ENCODE measurements around the gene PPM1N.

PPM1N gene

DNA sequence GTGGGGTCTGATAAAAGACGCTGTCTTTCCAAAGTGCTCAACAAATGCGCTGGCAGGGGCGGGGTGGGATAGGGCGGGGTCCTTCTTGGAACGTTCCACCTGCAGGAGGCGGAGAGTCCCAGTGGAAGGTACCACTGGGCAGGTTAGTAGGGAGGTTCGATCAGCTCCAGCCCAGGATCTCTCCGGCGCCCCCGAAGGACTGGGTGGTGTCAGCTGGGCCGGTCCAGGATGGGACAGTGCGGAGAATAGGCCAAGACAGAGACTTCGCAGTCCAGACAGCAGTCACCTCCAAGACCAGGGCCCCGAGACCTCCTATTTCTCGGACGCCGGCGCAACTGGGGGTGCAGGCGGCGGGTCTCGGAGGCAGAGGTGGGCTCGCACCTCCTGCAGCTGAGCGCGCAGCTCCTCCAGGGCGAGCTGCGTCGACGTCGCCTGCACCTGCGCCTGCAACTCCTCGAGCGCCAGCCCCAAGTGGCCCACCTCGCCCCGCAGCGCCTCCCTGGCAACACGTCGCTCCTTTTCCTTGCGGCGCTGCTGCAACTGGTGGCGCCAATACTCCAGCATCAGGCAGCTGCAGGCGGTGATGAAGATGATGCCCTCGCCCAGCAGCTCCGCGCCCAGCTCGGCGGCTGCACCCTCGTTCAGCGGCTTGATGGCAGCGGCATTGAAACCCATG lies 30.6 kb downstream of the PPM1N start:
- no peaks in the 10 kb centered on the region for H3K9me3 Mint-ChIP-seq
- peak; percentile 39 for ATAC-seq (ENCODE audit: low read depth)
- no peak for DNase-seq (ENCODE audit: low spot score in 2 of 2)
- no peaks in the 10 kb centered on the region for H3K27me3 Mint-ChIP-seq
- peaks cover 12% of the 10 kb centered on the region for H3K36me3 Mint-ChIP-seq
- H3K4me1 Mint-ChIP-seq = peaks cover 12% of the 10 kb centered on the region
- H3K27ac Mint-ChIP-seq = peak overlapping the region; percentile 45
- H3K4me3 Mint-ChIP-seq = peak overlapping the region; percentile 66

DNA sequence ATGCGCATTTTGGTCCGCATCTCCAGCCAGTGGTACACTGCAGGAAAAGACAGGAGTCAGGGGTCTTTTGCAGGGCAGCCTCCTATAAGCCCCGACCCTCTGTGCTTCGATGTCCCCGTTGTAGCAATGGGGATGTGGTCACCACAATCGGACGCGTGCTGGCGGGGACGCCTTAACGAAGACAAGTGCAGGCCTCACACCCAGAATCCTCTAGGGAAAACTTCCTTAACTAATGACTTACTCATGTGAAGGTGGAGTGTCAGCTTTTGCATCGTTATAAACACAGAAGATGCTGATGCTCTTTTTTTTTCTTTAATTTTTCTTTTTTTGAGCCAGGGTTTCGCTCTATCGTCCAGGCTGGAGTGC lies 31.2 kb downstream of the PPM1N start:
- ATAC-seq (ENCODE audit: low read depth) (no peak), DNase-seq (ENCODE audit: low spot score in 2 of 2) (no peak)
- Mint-ChIP-seq H3K27me3 (no peaks in the 10 kb centered on the region), H3K27ac (no peak overlapping the region), H3K9me3 (no peaks in the 10 kb centered on the region), H3K4me1 (peaks cover 10% of the 10 kb centered on the region), H3K4me3 (peak overlapping the region; percentile 66), H3K36me3 (peaks cover 11% of the 10 kb centered on the region)

DNA sequence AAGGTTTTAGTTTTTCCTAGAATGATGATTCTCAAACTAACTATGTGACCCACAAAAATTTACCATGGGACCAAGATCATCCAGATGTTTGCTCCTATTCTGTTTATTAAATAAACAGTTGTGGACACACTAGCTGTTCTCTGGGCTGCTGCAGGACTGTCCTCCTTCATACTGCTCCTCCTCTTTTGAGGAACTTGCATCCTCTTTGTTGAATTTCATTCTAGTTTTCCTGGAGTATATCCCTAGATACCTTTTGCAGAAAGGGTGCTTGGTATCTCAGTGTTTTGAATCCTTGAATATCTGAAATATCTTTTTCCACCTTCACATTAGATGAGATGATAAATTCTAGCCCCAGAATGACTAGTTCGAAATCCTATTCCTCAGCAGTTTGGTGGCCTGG lies 33.1 kb downstream of the PPM1N start:
- ATAC-seq (ENCODE audit: low read depth) (no peak), DNase-seq (ENCODE audit: low spot score in 2 of 2) (no peak)
- peaks cover 10% of the 10 kb centered on the region for H3K36me3 Mint-ChIP-seq
- no peaks in the 10 kb centered on the region for H3K9me3 Mint-ChIP-seq
- no peaks in the 10 kb centered on the region for H3K27me3 Mint-ChIP-seq
- H3K4me3 Mint-ChIP-seq = no peak overlapping the region
- H3K27ac Mint-ChIP-seq = no peak overlapping the region
- peaks cover 10% of the 10 kb centered on the region for H3K4me1 Mint-ChIP-seq

GRCh38 chr19:45539459-45539858 lies 41.2 kb downstream of the PPM1N start:
- Mint-ChIP-seq H3K9me3 (peaks cover 2% of the 10 kb centered on the region), H3K4me3 (no peak overlapping the region), H3K4me1 (peaks cover 9% of the 10 kb centered on the region), H3K27ac (no peak overlapping the region), H3K36me3 (no peaks in the 10 kb centered on the region), H3K27me3 (no peaks in the 10 kb centered on the region)
- ATAC-seq (ENCODE audit: low read depth) = no peak
- DNase-seq (ENCODE audit: low spot score in 2 of 2) = no peak

GRCh38 chr19:45542234-45542668 lies 44.0 kb downstream of the PPM1N start:
- H3K4me3 Mint-ChIP-seq = no peak overlapping the region
- ATAC-seq (ENCODE audit: low read depth) (no peak), DNase-seq (ENCODE audit: low spot score in 2 of 2) (no peak)
- H3K9me3 Mint-ChIP-seq = peaks cover 2% of the 10 kb centered on the region
- no peaks in the 10 kb centered on the region for H3K27me3 Mint-ChIP-seq
- H3K36me3 Mint-ChIP-seq = no peaks in the 10 kb centered on the region
- peaks cover 11% of the 10 kb centered on the region for H3K4me1 Mint-ChIP-seq
- no peak overlapping the region for H3K27ac Mint-ChIP-seq

DNA sequence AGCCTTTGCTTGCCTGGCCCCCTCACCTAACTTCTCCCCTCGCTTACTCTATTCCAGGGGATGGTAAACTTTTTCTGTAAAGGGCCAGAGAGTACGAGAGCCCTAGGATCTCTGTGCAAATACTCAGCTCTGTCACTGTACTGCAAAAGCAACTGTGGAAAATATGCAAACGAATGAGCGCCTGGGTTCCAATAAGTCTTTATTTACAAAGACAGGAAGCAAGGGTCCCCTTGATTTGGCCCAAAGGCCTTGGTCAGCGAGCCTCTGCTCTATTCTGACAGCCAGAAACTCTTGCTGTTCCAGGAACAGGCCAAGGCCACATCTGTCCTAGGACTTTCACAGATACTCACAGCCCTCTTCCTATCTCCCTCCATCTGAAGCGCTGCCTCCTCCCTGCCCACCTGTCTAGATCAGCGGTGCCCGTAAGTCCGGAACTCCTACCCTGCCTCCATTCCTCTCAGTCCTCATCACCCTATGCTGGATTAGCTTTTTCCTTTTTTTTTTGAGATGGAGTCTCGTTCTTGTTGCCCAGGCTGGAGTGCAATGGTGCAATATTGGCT lies 49.0 kb downstream of the PPM1N start:
- Mint-ChIP-seq H3K36me3 (peaks cover 5% of the 10 kb centered on the region), H3K4me3 (no peak overlapping the region), H3K27ac (no peak overlapping the region), H3K4me1 (peaks cover 26% of the 10 kb centered on the region), H3K9me3 (no peaks in the 10 kb centered on the region), H3K27me3 (no peaks in the 10 kb centered on the region)
- DNase-seq (ENCODE audit: low spot score in 2 of 2) = no peak
- no peak for ATAC-seq (ENCODE audit: low read depth)

GRCh38 chr19:45547965-45548609 lies 49.8 kb downstream of the PPM1N start:
- no peak for ATAC-seq (ENCODE audit: low read depth)
- Mint-ChIP-seq H3K4me3 (no peak overlapping the region), H3K9me3 (no peaks in the 10 kb centered on the region), H3K27ac (no peak overlapping the region), H3K27me3 (no peaks in the 10 kb centered on the region), H3K4me1 (peaks cover 26% of the 10 kb centered on the region), H3K36me3 (peaks cover 9% of the 10 kb centered on the region)
- DNase-seq (ENCODE audit: low spot score in 2 of 2) = no peak

Data from memory B cell (primary cell).